ENCODE results near the gene TMEM135. TPM values are rescaled to one million over a fixed set of nuclear protein-coding genes. Genes with fewer than 3 reads are reported as not detected.

The TMEM135 gene
- total RNA-seq, 1 donor = 35.8 TPM

- H3K27ac ChIP-seq (ENCODE audit: low read depth, low read length) = no peak overlapping the region
- TF ChIP-seq CTCF (IDR thresholded peaks at IDR 0.05; ENCODE audit: extremely low read depth, low read depth, low read length) = no peak
- H3K4me3 ChIP-seq (ENCODE audit: insufficient read depth, low read length) = no peak overlapping the region
- DNase-seq (ENCODE audit: insufficient read length, low spot score, missing footprints) = no peak
- H4K20me1 ChIP-seq (ENCODE audit: insufficient read depth, low read length) = no peaks in the 10 kb centered on the region
- H3K79me2 ChIP-seq (ENCODE audit: insufficient read depth, low read length) = no peaks in the 10 kb centered on the region
- no peak overlapping the region for H3K4me2 ChIP-seq (ENCODE audit: insufficient read depth, low read length)
- peaks cover 4% of the 10 kb centered on the region for H3K4me1 ChIP-seq (ENCODE audit: insufficient read depth, low read length)
- no peaks in the 10 kb centered on the region for H3K9me3 ChIP-seq (ENCODE audit: low read depth, low read length)
- H3K36me3 ChIP-seq (ENCODE audit: insufficient read depth, low read length) = no peaks in the 10 kb centered on the region
- H3K27me3 ChIP-seq (ENCODE audit: insufficient read depth, low read length) = no peaks in the 10 kb centered on the region
- H2AFZ ChIP-seq (ENCODE audit: low read length) = no peak overlapping the region
These were observed 191.1 kb downstream of the TMEM135 start for GRCh38 chr11:87228820-87229219.

GRCh38 chr11:87230995-87231394 lies 193.3 kb downstream of the TMEM135 start:
- H3K4me2 ChIP-seq (ENCODE audit: insufficient read depth, low read length) = no peak overlapping the region
- no peak overlapping the region for H3K4me3 ChIP-seq (ENCODE audit: insufficient read depth, low read length)
- H3K79me2 ChIP-seq (ENCODE audit: insufficient read depth, low read length) = no peaks in the 10 kb centered on the region
- H3K36me3 ChIP-seq (ENCODE audit: insufficient read depth, low read length) = no peaks in the 10 kb centered on the region
- no peak overlapping the region for H2AFZ ChIP-seq (ENCODE audit: low read length)
- no peaks in the 10 kb centered on the region for H3K27me3 ChIP-seq (ENCODE audit: insufficient read depth, low read length)
- DNase-seq (ENCODE audit: insufficient read length, low spot score, missing footprints) = no peak
- TF ChIP-seq CTCF (IDR thresholded peaks at IDR 0.05; ENCODE audit: extremely low read depth, low read depth, low read length) = no peak
- H3K4me1 ChIP-seq (ENCODE audit: insufficient read depth, low read length) = no peaks in the 10 kb centered on the region
- no peaks in the 10 kb centered on the region for H4K20me1 ChIP-seq (ENCODE audit: insufficient read depth, low read length)
- H3K9me3 ChIP-seq (ENCODE audit: low read depth, low read length) = no peaks in the 10 kb centered on the region
- no peak overlapping the region for H3K27ac ChIP-seq (ENCODE audit: low read depth, low read length)

- no peak overlapping the region for H2AFZ ChIP-seq (ENCODE audit: low read length)
- no peak overlapping the region for H3K4me3 ChIP-seq (ENCODE audit: insufficient read depth, low read length)
- no peaks in the 10 kb centered on the region for H3K9me3 ChIP-seq (ENCODE audit: low read depth, low read length)
- no peaks in the 10 kb centered on the region for H3K27me3 ChIP-seq (ENCODE audit: insufficient read depth, low read length)
- H4K20me1 ChIP-seq (ENCODE audit: insufficient read depth, low read length) = no peaks in the 10 kb centered on the region
- H3K36me3 ChIP-seq (ENCODE audit: insufficient read depth, low read length) = no peaks in the 10 kb centered on the region
- no peaks in the 10 kb centered on the region for H3K4me1 ChIP-seq (ENCODE audit: insufficient read depth, low read length)
- no peak overlapping the region for H3K27ac ChIP-seq (ENCODE audit: low read depth, low read length)
- no peak for TF ChIP-seq CTCF (IDR thresholded peaks at IDR 0.05; ENCODE audit: extremely low read depth, low read depth, low read length)
- H3K4me2 ChIP-seq (ENCODE audit: insufficient read depth, low read length) = no peak overlapping the region
- no peaks in the 10 kb centered on the region for H3K79me2 ChIP-seq (ENCODE audit: insufficient read depth, low read length)
- DNase-seq (ENCODE audit: insufficient read length, low spot score, missing footprints) = no peak
These were observed 194.6 kb downstream of the TMEM135 start for GRCh38 chr11:87232320-87232719.

GRCh38 chr11:87235366-87235765 lies 197.6 kb downstream of the TMEM135 start:
- no peak overlapping the region for H2AFZ ChIP-seq (ENCODE audit: low read length)
- H3K4me1 ChIP-seq (ENCODE audit: insufficient read depth, low read length) = peaks cover 7% of the 10 kb centered on the region
- H3K27ac ChIP-seq (ENCODE audit: low read depth, low read length) = no peak overlapping the region
- no peak overlapping the region for H3K4me3 ChIP-seq (ENCODE audit: insufficient read depth, low read length)
- no peaks in the 10 kb centered on the region for H3K79me2 ChIP-seq (ENCODE audit: insufficient read depth, low read length)
- DNase-seq (ENCODE audit: insufficient read length, low spot score, missing footprints) = no peak
- TF ChIP-seq CTCF (IDR thresholded peaks at IDR 0.05; ENCODE audit: extremely low read depth, low read depth, low read length) = no peak
- no peaks in the 10 kb centered on the region for H3K27me3 ChIP-seq (ENCODE audit: insufficient read depth, low read length)
- H3K36me3 ChIP-seq (ENCODE audit: insufficient read depth, low read length) = no peaks in the 10 kb centered on the region
- H4K20me1 ChIP-seq (ENCODE audit: insufficient read depth, low read length) = no peaks in the 10 kb centered on the region
- no peak overlapping the region for H3K4me2 ChIP-seq (ENCODE audit: insufficient read depth, low read length)
- H3K9me3 ChIP-seq (ENCODE audit: low read depth, low read length) = no peaks in the 10 kb centered on the region

Data from osteoblast (primary cell).